22Rv1 (cell line): ENCODE results near the gene EIF4ENIF1.

ENCODE experiments used
- H3K27ac ChIP-seq: fragments of 450-650 bp; 2 replicates; pipeline ENCODE4 v1.5.1; 2017
- CTCF ChIP-seq: fragments of 450-650 bp; IDR thresholded peaks from 2 replicates; pipeline ENCODE4 v1.5.1; 2017; ENCODE audit warnings: mild to moderate bottlenecking
- ZFX ChIP-seq: fragments of 450-650 bp; IDR thresholded peaks from 2 replicates; pipeline ENCODE4 v1.6.1; 2017; ENCODE audit warnings: antibody characterized with exemption, borderline replicate concordance

Gene EIF4ENIF1

GRCh38 chr22:31446767-31447166 is 42.9 kb downstream of the EIF4ENIF1 start:
- TF ChIP-seq ZFX (no peak), CTCF (no peak)
- no peak overlapping the region for H3K27ac ChIP-seq

- no peak overlapping the region for H3K27ac ChIP-seq
- TF ChIP-seq ZFX (no peak), CTCF (no peak)
Measured at GRCh38 chr22:31446208-31446607, 43.4 kb downstream of the EIF4ENIF1 start.

- TF ChIP-seq CTCF (no peak), ZFX (no peak)
- H3K27ac ChIP-seq = no peak overlapping the region
Measured at GRCh38 chr22:31445642-31446041, 44.0 kb downstream of the EIF4ENIF1 start.

- TF ChIP-seq ZFX = no peak
- TF ChIP-seq CTCF = no peak
- no peak overlapping the region for H3K27ac ChIP-seq
Measured at GRCh38 chr22:31443516-31443915, 46.1 kb downstream of the EIF4ENIF1 start.

GRCh38 chr22:31442768-31443489 is 46.7 kb downstream of the EIF4ENIF1 start:
- no peak for TF ChIP-seq ZFX
- TF ChIP-seq CTCF = no peak
- no peak overlapping the region for H3K27ac ChIP-seq

GRCh38 chr22:31441652-31442051 is 48.0 kb downstream of the EIF4ENIF1 start:
- H3K27ac ChIP-seq = no peak overlapping the region
- TF ChIP-seq ZFX = no peak

GRCh38 chr22:31440681-31441080 is 49.0 kb downstream of the EIF4ENIF1 start:
- H3K27ac ChIP-seq = no peak overlapping the region
- TF ChIP-seq CTCF (no peak), ZFX (no peak)

- H3K27ac ChIP-seq = no peak overlapping the region
- TF ChIP-seq ZFX = no peak
- no peak for TF ChIP-seq CTCF
Measured at GRCh38 chr22:31439808-31440207, 49.8 kb downstream of the EIF4ENIF1 start.
